ENCODE measurements around the gene DAAM1.

Gene DAAM1

GRCh38 chr14:59245809-59246295 is 57.4 kb downstream of the DAAM1 start:
- no peaks in the 10 kb centered on the region for H3K27me3 ChIP-seq (ENCODE audit: control insufficient read depth in 3 of 3, insufficient read depth in 3 of 3, low read depth in 1 of 3, low read length in 3 of 3)
- no peak overlapping the region for H3K18ac ChIP-seq (ENCODE audit: low read length)
- H3K4me3 ChIP-seq (ENCODE audit: low read length in 2 of 2), result no peak overlapping the region
- H4K8ac ChIP-seq (ENCODE audit: low read depth, low read length), result no peak overlapping the region
- H2BK12ac ChIP-seq (ENCODE audit: low read length), result no peak overlapping the region
- H2AK5ac ChIP-seq (ENCODE audit: low read depth, low read length), result no peak overlapping the region
- H3K4me2 ChIP-seq (ENCODE audit: insufficient read depth, low read length, poor library complexity, severe bottlenecking), result no peak overlapping the region
- WGBS, 2 donors (ENCODE audit: extremely low coverage in 2 of 2, insufficient read length in 2 of 2, insufficient replicate concordance in 1 of 2), result no CpG with 5 or more reads among the region's 1 CpG
- no peak overlapping the region for H3K14ac ChIP-seq (ENCODE audit: low read length)
- no peak overlapping the region for H2BK5ac ChIP-seq (ENCODE audit: low read length)
- H3K36me3 ChIP-seq (replicated peaks in 1 of 2; ENCODE audit: control insufficient read depth in 2 of 2, insufficient read depth in 2 of 2, low read length in 2 of 2), result peaks cover 0 to 2% of the 10 kb centered on the region in 2 donors
- H3K4ac ChIP-seq (ENCODE audit: low read length), result no peak overlapping the region
- DNase-seq (ENCODE audit: low spot score), result no peak
- no peak overlapping the region for H3K9ac ChIP-seq (ENCODE audit: low read depth, low read length, poor library complexity)
- no peak overlapping the region for H2AFZ ChIP-seq (ENCODE audit: low read length)
- H3K79me1 ChIP-seq (ENCODE audit: low read depth, low read length), result no peaks in the 10 kb centered on the region
- H2BK120ac ChIP-seq (ENCODE audit: low read depth, low read length), result no peak overlapping the region
- H3K9me3 ChIP-seq (replicated peaks in 1 of 2; ENCODE audit: control insufficient read depth in 2 of 2, insufficient read depth in 1 of 2, low read depth in 1 of 2, low read length in 2 of 2), result peaks cover 0 to 14% of the 10 kb centered on the region in 2 donors
- no peak overlapping the region for H3K27ac ChIP-seq (replicated peaks; ENCODE audit: low read length)
- H3K4me1 ChIP-seq (ENCODE audit: control insufficient read depth in 2 of 2, insufficient read depth in 1 of 2, low read depth in 1 of 2, low read length in 2 of 2), result no peaks in the 10 kb centered on the region
- no peak overlapping the region for H3K23ac ChIP-seq (ENCODE audit: low read depth, low read length, poor library complexity)
- H4K91ac ChIP-seq (ENCODE audit: low read depth, low read length, poor library complexity), result no peak overlapping the region
- H2BK15ac ChIP-seq (ENCODE audit: low read length), result no peak overlapping the region

GRCh38 chr14:59246566-59246965 is 58.1 kb downstream of the DAAM1 start:
- H3K9me3 ChIP-seq (replicated peaks in 1 of 2; ENCODE audit: control insufficient read depth in 2 of 2, insufficient read depth in 1 of 2, low read depth in 1 of 2, low read length in 2 of 2), result peaks cover 0 to 14% of the 10 kb centered on the region in 2 donors
- no peak overlapping the region for H4K8ac ChIP-seq (ENCODE audit: low read depth, low read length)
- no peak overlapping the region for H3K4me3 ChIP-seq (ENCODE audit: low read length in 2 of 2)
- H3K23ac ChIP-seq (ENCODE audit: low read depth, low read length, poor library complexity), result no peak overlapping the region
- H2BK5ac ChIP-seq (ENCODE audit: low read length), result no peak overlapping the region
- no peak overlapping the region for H2BK12ac ChIP-seq (ENCODE audit: low read length)
- no peaks in the 10 kb centered on the region for H3K4me1 ChIP-seq (ENCODE audit: control insufficient read depth in 2 of 2, insufficient read depth in 1 of 2, low read depth in 1 of 2, low read length in 2 of 2)
- no peak overlapping the region for H3K27ac ChIP-seq (replicated peaks; ENCODE audit: low read length)
- no peak overlapping the region for H3K14ac ChIP-seq (ENCODE audit: low read length)
- H3K79me1 ChIP-seq (ENCODE audit: low read depth, low read length), result no peaks in the 10 kb centered on the region
- H2AK5ac ChIP-seq (ENCODE audit: low read depth, low read length), result no peak overlapping the region
- no peak overlapping the region for H3K18ac ChIP-seq (ENCODE audit: low read length)
- DNase-seq (ENCODE audit: low spot score), result no peak
- H3K27me3 ChIP-seq (ENCODE audit: control insufficient read depth in 3 of 3, insufficient read depth in 3 of 3, low read depth in 1 of 3, low read length in 3 of 3), result no peaks in the 10 kb centered on the region
- no peak overlapping the region for H2AFZ ChIP-seq (ENCODE audit: low read length)
- H3K9ac ChIP-seq (ENCODE audit: low read depth, low read length, poor library complexity), result no peak overlapping the region
- no CpG with 5 or more reads among the region's 3 CpGs for WGBS, 2 donors (ENCODE audit: extremely low coverage in 2 of 2, insufficient read length in 2 of 2, insufficient replicate concordance in 1 of 2)
- H3K4me2 ChIP-seq (ENCODE audit: insufficient read depth, low read length, poor library complexity, severe bottlenecking), result no peak overlapping the region
- no peak overlapping the region for H2BK120ac ChIP-seq (ENCODE audit: low read depth, low read length)
- H3K36me3 ChIP-seq (replicated peaks in 1 of 2; ENCODE audit: control insufficient read depth in 2 of 2, insufficient read depth in 2 of 2, low read length in 2 of 2), result peaks cover 0 to 2% of the 10 kb centered on the region in 2 donors
- H3K4ac ChIP-seq (ENCODE audit: low read length), result no peak overlapping the region
- no peak overlapping the region for H2BK15ac ChIP-seq (ENCODE audit: low read length)
- H4K91ac ChIP-seq (ENCODE audit: low read depth, low read length, poor library complexity), result no peak overlapping the region

DNA sequence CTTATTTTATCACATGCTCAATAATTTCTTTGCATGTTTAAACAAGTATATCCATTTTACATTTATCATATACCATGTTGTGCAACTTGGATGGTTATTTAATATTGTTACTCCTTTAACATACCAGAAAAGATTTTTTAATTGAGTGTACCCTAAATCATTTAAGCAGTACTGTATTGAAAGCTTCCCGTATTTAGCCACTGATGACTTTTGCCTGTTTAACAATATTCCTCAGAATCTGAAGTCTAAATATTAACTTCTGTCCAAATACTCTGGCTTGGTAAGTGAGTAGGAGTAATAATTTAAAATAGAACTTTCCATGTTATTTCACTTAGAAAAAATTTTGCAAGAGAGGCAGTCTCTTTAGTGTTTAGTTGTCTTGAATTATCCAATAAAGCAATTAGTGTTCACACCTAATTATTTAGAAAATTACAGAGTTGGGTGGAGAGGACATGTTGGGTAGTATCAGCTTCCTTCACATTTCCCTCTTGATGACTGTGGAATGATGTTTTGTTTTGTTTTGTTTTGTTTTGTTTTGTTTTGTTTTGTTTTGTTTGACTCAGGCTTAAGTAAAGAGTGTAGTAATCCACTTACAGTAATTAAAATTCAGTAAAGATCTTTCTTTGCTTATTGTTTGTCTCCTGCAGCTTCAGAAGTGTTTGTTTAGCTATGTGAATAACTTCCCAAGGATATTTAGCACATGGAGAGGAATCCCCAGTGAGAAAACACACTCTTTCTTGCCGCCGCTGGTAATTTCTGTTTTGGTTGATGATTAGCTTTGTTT is 59.5 kb downstream of the DAAM1 start:
- H4K8ac ChIP-seq (ENCODE audit: low read depth, low read length), result no peak overlapping the region

GRCh38 chr14:59249029-59249428 is 60.6 kb downstream of the DAAM1 start:
- H3K4me3 ChIP-seq (ENCODE audit: low read length in 2 of 2), result no peak overlapping the region
- no peak overlapping the region for H4K91ac ChIP-seq (ENCODE audit: low read depth, low read length, poor library complexity)
- no peak overlapping the region for H3K23ac ChIP-seq (ENCODE audit: low read depth, low read length, poor library complexity)
- H3K36me3 ChIP-seq (replicated peaks in 1 of 2; ENCODE audit: control insufficient read depth in 2 of 2, insufficient read depth in 2 of 2, low read length in 2 of 2), result peaks cover 0 to 2% of the 10 kb centered on the region in 2 donors
- H2AFZ ChIP-seq (ENCODE audit: low read length), result no peak overlapping the region
- no peaks in the 10 kb centered on the region for H3K4me1 ChIP-seq (ENCODE audit: control insufficient read depth in 2 of 2, insufficient read depth in 1 of 2, low read depth in 1 of 2, low read length in 2 of 2)
- H3K4me2 ChIP-seq (ENCODE audit: insufficient read depth, low read length, poor library complexity, severe bottlenecking), result no peak overlapping the region
- H3K18ac ChIP-seq (ENCODE audit: low read length), result no peak overlapping the region
- no peak overlapping the region for H3K9ac ChIP-seq (ENCODE audit: low read depth, low read length, poor library complexity)
- H3K27me3 ChIP-seq (ENCODE audit: control insufficient read depth in 3 of 3, insufficient read depth in 3 of 3, low read depth in 1 of 3, low read length in 3 of 3), result no peaks in the 10 kb centered on the region
- WGBS, 2 donors (ENCODE audit: extremely low coverage in 2 of 2, insufficient read length in 2 of 2, insufficient replicate concordance in 1 of 2), result no CpG with 5 or more reads among the region's 7 CpGs
- no peak overlapping the region for H2BK120ac ChIP-seq (ENCODE audit: low read depth, low read length)
- H3K14ac ChIP-seq (ENCODE audit: low read length), result no peak overlapping the region
- H2BK5ac ChIP-seq (ENCODE audit: low read length), result no peak overlapping the region
- no peak overlapping the region for H3K27ac ChIP-seq (replicated peaks; ENCODE audit: low read length)
- H3K9me3 ChIP-seq (replicated peaks in 1 of 2; ENCODE audit: control insufficient read depth in 2 of 2, insufficient read depth in 1 of 2, low read depth in 1 of 2, low read length in 2 of 2), result peaks cover 0 to 7% of the 10 kb centered on the region in 2 donors
- no peak overlapping the region for H2BK12ac ChIP-seq (ENCODE audit: low read length)
- DNase-seq (ENCODE audit: low spot score), result no peak
- H3K4ac ChIP-seq (ENCODE audit: low read length), result no peak overlapping the region
- no peak overlapping the region for H2AK5ac ChIP-seq (ENCODE audit: low read depth, low read length)
- no peaks in the 10 kb centered on the region for H3K79me1 ChIP-seq (ENCODE audit: low read depth, low read length)
- H2BK15ac ChIP-seq (ENCODE audit: low read length), result no peak overlapping the region
- H4K8ac ChIP-seq (ENCODE audit: low read depth, low read length), result no peak overlapping the region

More for the DNA sequence above, 59.5 kb downstream of the DAAM1 start:
- Histone ChIP-seq H2AK5ac (ENCODE audit: low read depth, low read length) (no peak overlapping the region), H3K23ac (ENCODE audit: low read depth, low read length, poor library complexity) (no peak overlapping the region), H3K4me1 (ENCODE audit: control insufficient read depth in 2 of 2, insufficient read depth in 1 of 2, low read depth in 1 of 2, low read length in 2 of 2) (no peaks in the 10 kb centered on the region), H2BK5ac (ENCODE audit: low read length) (no peak overlapping the region), H3K9me3 (replicated peaks in 1 of 2; ENCODE audit: control insufficient read depth in 2 of 2, insufficient read depth in 1 of 2, low read depth in 1 of 2, low read length in 2 of 2) (peaks cover 0 to 14% of the 10 kb centered on the region in 2 donors), H3K4me3 (ENCODE audit: low read length in 2 of 2) (no peak overlapping the region), H3K9ac (ENCODE audit: low read depth, low read length, poor library complexity) (no peak overlapping the region), H3K14ac (ENCODE audit: low read length) (no peak overlapping the region), H3K4ac (ENCODE audit: low read length) (no peak overlapping the region), H4K91ac (ENCODE audit: low read depth, low read length, poor library complexity) (no peak overlapping the region), H2AFZ (ENCODE audit: low read length) (no peak overlapping the region), H2BK15ac (ENCODE audit: low read length) (no peak overlapping the region), H2BK120ac (ENCODE audit: low read depth, low read length) (no peak overlapping the region), H3K27me3 (ENCODE audit: control insufficient read depth in 3 of 3, insufficient read depth in 3 of 3, low read depth in 1 of 3, low read length in 3 of 3) (no peaks in the 10 kb centered on the region), H3K27ac (replicated peaks; ENCODE audit: low read length) (no peak overlapping the region), H3K4me2 (ENCODE audit: insufficient read depth, low read length, poor library complexity, severe bottlenecking) (no peak overlapping the region), H3K36me3 (replicated peaks in 1 of 2; ENCODE audit: control insufficient read depth in 2 of 2, insufficient read depth in 2 of 2, low read length in 2 of 2) (peaks cover 0 to 2% of the 10 kb centered on the region in 2 donors), H3K79me1 (ENCODE audit: low read depth, low read length) (no peaks in the 10 kb centered on the region), H3K18ac (ENCODE audit: low read length) (no peak overlapping the region), H2BK12ac (ENCODE audit: low read length) (no peak overlapping the region)
- DNase-seq (ENCODE audit: low spot score), result no peak
- no CpG with 5 or more reads among the region's 3 CpGs for WGBS, 2 donors (ENCODE audit: extremely low coverage in 2 of 2, insufficient read length in 2 of 2, insufficient replicate concordance in 1 of 2)
